Stimulated activated CD8-positive, alpha-beta memory T cell treated with anti-CD3 and anti-CD28 coated beads, Interleukin-15, amount 100 ng/mL, for 24 hours (primary cell): ENCODE results near the gene MAP1B.

Experiments
- DNase-seq: peaks from one replicate; pipeline ENCODE4 v3.0.0-alpha.2; 2020; ENCODE audit warnings: low read depth

Gene MAP1B

GRCh38 chr5:72224946-72225463, 117.7 kb downstream of the MAP1B start:
- DNase-seq, result no peak

DNA sequence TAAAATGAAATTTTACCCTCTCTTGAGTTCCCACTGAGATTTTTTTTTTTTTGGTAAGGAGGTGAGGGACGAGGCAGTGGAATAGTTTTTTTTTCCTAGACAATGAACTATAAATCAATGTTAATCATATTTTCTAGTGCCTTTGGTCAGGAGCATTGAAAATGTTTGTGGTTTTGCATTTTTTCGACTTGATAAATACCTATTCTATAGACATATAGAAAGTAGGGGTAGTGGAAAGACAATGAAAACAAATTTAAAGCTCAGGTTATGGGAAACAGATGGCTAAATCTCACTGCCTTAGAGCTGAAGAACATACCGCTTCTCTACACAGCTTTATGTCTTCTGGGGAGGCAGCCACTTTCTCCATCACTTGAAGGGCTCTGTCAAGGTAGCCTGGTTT, 118.5 kb downstream of the MAP1B start:
- DNase-seq, result no peak

DNA sequence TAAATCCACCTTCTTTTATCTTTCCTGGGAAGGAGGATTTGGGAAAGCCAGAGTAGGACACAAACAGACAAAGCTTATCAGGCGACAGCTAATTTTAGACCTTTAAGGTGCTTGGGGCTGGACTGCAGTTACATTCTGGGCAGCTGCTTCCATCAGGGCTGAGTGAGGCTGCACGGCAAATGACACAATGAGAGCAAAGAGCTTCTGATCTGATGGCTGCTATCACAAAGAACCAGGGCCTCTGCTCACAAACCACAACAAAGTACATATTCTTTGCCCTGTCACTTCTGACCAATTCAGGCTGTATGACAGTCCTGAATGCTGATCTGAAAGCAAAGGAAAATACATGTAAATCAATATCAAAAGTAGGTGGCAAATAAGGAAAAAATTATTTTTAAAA, 119.7 kb downstream of the MAP1B start:
- no peak for DNase-seq

DNA sequence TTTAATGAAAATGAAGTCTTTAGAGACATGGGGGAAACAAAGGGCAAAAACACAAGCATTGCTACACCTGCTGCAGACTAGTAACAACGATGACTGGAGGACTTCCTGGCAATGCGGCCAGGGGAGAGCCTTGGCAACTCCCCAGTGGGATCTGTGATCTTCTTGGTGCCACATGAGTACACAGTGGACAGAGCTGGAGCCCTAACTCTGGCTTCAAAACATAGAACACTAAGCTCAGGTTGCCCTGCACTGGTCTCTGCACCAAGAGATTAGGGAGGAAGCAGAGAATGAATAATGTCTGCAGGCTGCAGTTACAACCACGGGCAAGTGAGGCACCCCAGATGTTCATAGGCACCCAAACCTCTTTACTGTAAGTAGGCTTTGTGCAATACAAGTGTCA, 121.7 kb downstream of the MAP1B start:
- DNase-seq, result no peak

- DNase-seq, result no peak
These were observed 124.9 kb downstream of the MAP1B start for GRCh38 chr5:72231991-72232703.

DNA sequence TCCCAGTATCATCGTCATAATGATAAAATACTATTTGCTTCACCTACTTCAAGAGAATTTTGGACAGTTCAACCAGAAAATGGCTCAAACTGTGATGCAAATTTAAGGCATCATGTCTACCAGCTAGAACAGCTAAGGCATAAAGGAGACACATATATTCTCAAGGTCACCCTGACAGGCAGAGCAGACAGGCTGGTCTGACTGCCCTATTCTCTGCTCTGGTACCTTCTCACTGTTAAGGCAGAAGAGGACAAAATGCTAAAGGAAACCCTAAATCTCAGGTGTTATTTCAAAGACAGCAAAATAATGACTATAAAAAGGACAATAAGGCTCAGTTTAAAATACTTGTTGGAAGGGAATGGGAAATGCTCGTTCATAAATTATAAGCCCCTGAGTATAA, 125.6 kb downstream of the MAP1B start:
- no peak for DNase-seq

DNA sequence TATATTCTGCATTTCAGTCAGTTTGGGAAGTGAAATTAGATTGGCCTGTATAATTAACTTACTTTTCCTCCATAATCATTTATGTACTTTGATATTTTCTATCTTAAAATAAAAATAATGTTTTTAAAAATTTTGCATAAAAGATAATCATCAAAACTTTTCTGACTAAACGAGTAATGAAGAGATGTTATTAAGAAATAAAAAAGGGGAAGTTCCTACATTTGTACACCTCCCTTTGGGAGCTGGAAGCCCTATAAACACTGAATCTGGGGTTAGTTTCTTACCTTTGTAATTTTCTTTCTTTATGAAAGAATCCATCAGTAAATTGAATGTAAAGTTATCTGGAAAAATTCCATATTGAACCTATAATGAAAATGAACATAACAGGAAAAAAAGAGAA, 126.6 kb downstream of the MAP1B start:
- DNase-seq, result no peak

DNA sequence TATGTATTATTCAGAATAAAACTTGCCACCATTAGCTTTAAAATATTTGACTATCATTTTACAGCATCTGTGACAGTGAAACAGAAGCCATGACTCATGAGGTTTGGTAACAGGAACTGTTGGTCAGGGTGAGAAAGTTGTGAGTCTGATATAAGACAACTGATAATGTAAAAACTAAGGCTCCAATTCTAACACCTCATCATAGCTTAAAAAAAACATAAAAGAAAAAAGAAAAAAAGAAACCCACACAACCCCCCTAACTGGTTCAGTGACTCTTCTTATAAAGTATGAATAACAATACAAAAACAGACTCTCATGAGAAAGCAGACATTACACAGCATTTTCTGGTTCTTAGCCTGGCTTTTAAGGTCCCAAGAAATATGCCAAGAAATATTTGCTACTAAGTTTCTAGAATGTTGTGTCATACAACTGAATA, 127.0 kb downstream of the MAP1B start:
- DNase-seq, result no peak

DNA sequence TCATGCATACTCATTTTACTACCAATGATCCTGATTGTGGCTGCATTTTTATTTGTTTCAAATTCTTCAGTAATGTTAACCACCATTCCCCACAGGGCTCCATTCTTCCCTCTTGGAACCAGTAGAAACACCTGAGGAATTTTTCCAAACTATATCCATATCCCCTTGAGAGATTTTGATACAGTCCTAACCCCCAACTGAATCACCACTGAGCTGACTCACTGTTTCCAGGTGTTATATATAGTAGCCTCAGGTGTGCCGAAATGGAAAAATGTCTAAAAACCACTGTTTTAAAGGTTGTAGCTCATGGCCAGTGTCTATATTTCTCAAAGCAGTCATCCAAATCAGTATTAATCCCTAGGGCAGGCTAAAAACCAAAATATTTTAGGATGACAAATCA, 127.6 kb downstream of the MAP1B start:
- no peak for DNase-seq

DNA sequence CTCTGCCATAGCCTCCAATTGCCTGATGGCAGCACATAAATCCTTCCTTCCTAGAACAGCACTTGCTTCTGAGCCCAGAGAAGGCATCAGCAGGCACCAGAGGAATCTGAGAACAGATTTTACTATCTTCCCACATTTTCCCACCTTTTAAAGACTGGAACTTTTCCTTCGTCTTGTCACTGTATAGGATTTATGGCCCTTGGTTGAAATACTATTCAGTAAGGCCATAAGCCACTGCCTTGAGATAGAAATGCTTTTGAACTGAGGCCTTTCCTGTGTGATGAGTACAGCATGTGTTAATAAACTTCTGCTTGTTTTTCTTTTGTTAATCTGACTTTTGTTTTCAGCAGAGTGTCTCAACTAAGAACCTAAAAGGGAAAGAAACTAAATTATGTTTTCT, 128.4 kb downstream of the MAP1B start:
- DNase-seq, result no peak

DNA sequence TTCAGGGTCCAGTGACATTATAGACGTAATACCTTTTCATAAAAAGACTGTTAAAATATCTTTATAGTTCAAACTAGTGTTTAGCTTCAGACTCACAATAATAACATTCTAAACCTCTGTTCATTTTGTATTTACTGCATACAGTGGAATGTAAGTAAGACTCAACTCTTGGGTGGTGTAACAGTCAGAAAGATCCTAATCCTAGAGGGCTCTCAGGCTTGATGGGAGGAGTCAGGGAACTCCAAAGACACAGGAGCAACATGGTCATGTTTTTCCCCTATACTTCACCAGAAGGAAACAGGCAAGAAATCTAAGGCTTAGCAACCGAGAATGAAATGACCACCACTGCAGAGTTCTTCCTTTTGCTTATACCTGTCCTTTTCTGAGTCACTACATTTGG, 130.1 kb downstream of the MAP1B start:
- no peak for DNase-seq

DNA sequence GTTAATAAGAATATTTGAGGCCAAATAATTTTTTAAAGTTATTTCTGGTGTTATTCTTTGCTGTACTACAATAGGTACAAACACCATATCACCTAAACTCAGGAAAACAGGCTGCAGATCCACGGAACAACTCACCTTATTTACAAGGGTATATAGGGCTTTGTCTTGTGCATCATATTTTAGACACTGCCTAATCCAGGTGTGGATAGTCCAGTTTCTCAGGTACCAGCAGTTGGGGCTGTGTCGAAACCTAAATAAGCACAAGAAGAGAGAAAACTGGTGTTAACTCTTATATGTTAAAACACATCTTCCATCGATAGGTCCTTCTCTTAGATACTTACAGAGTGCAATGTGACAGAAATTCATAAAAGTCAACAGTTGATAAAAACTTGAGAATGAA, 130.6 kb downstream of the MAP1B start:
- DNase-seq, result no peak

- DNase-seq, result no peak
These were observed 131.6 kb downstream of the MAP1B start for GRCh38 chr5:72238712-72239445.

DNA sequence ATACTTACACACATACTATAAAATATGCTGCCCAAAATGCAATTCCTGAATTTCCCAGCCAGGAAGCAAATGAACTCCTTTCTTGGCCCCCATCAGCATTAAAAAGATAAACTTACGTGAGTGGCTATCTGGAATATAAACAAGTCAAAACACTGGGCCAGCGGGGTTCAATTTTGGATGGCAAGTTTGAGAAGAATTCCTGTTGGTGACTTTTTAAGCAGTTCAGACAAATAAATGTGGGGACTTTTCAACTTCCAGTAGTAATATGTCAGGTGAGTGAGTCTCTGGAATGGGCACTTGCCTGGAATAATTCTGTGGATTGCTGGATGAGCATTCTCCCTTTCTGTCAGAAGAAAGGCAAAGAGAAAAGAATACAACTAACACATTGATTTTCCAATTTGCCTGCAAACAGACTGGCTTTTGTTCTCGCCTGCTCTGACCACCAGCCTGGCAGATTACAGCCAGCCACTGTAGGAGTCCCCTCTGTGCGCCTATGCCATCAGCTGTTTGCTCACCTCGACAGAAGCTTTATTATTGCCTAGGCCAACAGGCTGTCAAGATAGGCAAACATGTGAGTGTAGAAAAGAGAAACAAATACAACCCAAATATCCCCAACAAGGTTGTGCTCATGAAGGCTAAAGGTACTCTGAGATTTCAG, 134.2 kb downstream of the MAP1B start:
- DNase-seq, result no peak

DNA sequence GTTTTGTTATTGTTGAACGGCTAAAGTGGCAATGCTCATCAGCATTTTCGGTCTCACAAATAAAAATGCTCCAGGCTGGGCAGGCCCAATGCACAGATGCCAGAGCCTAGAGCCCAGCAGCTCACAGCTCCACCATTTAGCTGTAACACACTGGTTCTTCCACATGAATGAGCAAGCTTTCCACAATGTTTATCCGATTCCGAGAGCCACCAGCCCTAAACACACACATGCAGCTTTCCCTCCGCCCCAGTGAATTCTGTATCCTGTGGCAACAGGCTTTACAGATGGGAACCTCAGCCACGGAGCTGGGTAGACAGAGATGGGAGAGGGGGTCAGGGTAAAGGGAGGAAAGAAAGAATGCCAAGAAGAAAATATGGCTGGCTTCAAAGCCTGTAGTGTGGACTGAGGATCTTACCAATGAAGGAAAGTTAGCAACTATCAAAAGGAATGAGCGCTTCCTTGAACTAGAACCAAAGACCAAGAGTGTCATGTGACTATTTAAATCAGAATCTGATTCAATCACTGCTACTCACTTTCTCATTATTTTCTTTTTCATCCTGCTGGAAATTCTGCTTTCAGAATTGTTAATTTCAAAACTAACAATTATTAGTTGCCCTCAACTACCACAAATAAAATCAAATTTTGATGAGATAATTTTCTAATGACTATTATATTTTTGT, 135.7 kb downstream of the MAP1B start:
- no peak for DNase-seq

GRCh38 chr5:72243706-72244105, 136.4 kb downstream of the MAP1B start:
- no peak for DNase-seq

DNA sequence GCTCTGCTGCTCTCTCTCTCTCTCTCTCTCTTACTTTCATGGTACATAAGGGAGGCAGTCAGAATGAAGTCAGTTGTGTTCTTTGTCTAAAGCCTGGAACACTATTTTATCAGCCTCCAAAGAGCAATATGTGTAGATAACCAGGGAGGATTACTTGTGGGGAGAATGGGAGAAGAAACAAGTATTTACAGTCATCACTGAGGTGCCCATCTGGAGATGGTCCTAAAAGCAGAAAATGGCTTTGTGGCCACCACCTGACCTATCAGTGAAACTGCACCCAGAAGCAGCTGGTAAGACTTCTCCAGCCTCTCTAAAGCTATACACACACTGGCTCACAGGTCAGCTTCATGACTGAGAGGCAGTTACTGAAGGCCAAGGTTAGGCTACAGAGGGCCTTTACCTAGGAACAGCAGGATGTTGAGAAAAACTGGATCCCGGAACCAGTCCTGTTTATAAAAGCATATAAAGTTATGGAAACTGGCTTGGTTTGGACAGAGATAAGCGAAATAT, 137.6 kb downstream of the MAP1B start:
- DNase-seq, result no peak

- DNase-seq, result no peak
These were observed 138.3 kb downstream of the MAP1B start for GRCh38 chr5:72245546-72245945.

DNA sequence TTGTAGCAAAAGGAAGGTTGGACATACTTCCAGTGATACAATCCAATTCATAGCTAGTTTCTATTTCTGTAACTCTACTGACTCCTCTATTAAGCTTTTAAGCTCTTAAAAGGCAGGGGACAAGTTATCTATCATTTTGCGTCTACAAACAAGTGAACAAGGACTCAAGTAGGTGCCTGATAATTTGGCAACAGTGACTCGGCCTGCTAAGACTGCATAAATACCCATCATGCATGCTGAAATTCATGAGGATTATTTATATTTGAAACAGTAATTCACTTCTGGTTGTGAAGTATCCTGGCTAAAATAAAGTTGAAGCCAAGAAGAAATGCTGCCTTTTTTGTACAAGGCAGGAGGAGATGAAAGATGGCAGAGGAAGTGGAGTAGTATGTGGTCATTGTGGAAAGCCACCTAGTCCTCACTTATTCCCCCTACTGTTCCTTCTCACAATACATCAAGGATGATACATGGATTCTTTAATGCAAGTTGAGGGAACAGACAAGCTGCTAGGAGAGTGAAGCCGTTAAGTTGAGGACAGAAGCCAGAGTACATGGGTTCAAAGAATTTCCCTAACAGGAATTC, 138.8 kb downstream of the MAP1B start:
- no peak for DNase-seq

GRCh38 chr5:72246954-72247442, 139.7 kb downstream of the MAP1B start:
- DNase-seq, result no peak

DNA sequence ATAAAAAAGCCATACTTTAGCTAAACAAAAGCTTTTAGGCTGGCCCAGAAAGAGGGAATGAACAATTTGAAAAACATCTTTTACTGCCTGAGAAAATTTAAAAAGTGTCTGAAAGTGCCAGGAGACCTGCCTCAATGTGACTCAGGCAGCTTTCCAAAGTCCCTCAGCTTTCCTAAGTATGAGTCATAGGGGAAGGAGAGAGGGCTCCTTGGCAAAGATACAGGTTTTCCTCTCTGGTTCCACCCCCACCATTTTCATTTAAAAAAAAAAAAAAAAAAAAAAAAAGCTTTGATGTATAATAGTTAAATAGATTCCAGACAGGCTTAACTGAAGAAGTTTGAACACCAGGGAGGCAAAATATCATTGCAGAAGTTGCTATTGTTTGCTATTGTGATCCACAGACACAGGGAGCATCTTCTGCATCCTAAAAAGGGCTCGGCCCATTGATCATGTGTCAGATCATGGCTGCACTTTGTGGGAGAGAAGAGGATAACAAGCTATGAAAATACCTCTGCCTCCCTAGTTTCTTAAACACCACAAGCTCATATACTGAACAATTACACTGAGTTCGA, 141.2 kb downstream of the MAP1B start:
- no peak for DNase-seq
